H1 (cell line): ENCODE data around the gene CNNM1.

Experiments
- ZNF274 ChIP-seq: IDR thresholded peaks from 2 replicates; pipeline ENCODE4 v1.7.0; 2012; ENCODE audit warnings: low read length, borderline replicate concordance; ENCODE audit errors: extremely low read depth
- TF ChIP-seq, protein P1 (sequence below), 3 experiments: IDR thresholded peaks; 1 replicate in 2 of 3; 2 replicates in 1 of 3; pipeline versions ENCODE4 v1.5.1 to v1.6.1; 2011; ENCODE audit warnings: low read length in 3 of 3, mild to moderate bottlenecking in 3 of 3, inconsistent platforms in 2 of 3, low read depth in 1 of 3, moderate library complexity in 1 of 3; ENCODE audit not compliant: insufficient read depth in 1 of 3; ENCODE audit errors: control extremely low read depth in 1 of 3

DNA sequence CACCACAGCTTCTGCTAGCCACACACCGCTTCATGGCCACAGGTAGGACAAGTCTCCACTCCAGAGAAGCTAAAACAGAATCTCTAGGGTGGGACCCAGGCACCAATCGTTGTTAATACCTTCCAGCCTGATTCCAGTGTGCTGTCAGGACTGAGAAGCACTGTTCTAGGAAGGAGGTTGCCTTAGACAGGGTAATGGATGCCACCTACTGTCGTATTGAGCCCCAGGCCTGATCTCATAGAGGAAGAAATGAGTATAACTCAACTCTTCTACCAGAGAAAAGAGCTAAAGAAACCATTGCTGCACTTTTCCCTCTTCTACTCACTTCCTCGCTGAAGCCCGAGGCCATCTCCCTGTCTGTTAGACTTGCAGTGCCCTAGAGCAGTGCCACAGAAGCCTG is 31.8 kb downstream of the CNNM1 start:
- TF ChIP-seq ZNF274 = no peak
- TF ChIP-seq, protein P1, sequence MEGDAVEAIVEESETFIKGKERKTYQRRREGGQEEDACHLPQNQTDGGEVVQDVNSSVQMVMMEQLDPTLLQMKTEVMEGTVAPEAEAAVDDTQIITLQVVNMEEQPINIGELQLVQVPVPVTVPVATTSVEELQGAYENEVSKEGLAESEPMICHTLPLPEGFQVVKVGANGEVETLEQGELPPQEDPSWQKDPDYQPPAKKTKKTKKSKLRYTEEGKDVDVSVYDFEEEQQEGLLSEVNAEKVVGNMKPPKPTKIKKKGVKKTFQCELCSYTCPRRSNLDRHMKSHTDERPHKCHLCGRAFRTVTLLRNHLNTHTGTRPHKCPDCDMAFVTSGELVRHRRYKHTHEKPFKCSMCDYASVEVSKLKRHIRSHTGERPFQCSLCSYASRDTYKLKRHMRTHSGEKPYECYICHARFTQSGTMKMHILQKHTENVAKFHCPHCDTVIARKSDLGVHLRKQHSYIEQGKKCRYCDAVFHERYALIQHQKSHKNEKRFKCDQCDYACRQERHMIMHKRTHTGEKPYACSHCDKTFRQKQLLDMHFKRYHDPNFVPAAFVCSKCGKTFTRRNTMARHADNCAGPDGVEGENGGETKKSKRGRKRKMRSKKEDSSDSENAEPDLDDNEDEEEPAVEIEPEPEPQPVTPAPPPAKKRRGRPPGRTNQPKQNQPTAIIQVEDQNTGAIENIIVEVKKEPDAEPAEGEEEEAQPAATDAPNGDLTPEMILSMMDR (IDR thresholded peaks at IDR 0.05; ENCODE audit: control extremely low read depth in 1 of 3, insufficient read depth in 1 of 3, low read depth in 1 of 3, low read length in 3 of 3) = no peak
